Measurements from ENCODE around the gene SLC30A1.

Gene SLC30A1

GRCh38 chr1:211612786-211613107 lies 33.8 kb upstream of the SLC30A1 start:
- H3K9me3 ChIP-seq (ENCODE audit: severe bottlenecking) = no peaks in the 10 kb centered on the region
- ATAC-seq (ENCODE audit: low read depth) = no peak
- no peak for TF ChIP-seq CTCF (IDR thresholded peaks at IDR 0.05; ENCODE audit: poor library complexity, severe bottlenecking)

GRCh38 chr1:211611818-211612217 lies 32.9 kb upstream of the SLC30A1 start:
- DNase-seq (ENCODE audit: low spot score) (no peak), ATAC-seq (ENCODE audit: low read depth) (no peak)
- no peaks in the 10 kb centered on the region for H3K4me1 ChIP-seq (ENCODE audit: insufficient read depth, poor library complexity, severe bottlenecking)
- H3K9me3 ChIP-seq (ENCODE audit: severe bottlenecking) = no peaks in the 10 kb centered on the region
- no peak for TF ChIP-seq CTCF (IDR thresholded peaks at IDR 0.05; ENCODE audit: poor library complexity, severe bottlenecking)
- no peaks in the 10 kb centered on the region for H3K36me3 ChIP-seq (ENCODE audit: low read depth)
- no peak overlapping the region for H3K27ac ChIP-seq (ENCODE audit: poor library complexity, severe bottlenecking)
- H3K4me3 ChIP-seq (ENCODE audit: severe bottlenecking) = no peak overlapping the region
- no peaks in the 10 kb centered on the region for H3K27me3 ChIP-seq (ENCODE audit: insufficient read depth, poor library complexity, severe bottlenecking)

More at GRCh38 chr1:211612786-211613107, 33.8 kb upstream of the SLC30A1 start:
- no peak overlapping the region for H3K4me3 ChIP-seq (ENCODE audit: severe bottlenecking)
- no peak overlapping the region for H3K27ac ChIP-seq (ENCODE audit: poor library complexity, severe bottlenecking)
- DNase-seq (ENCODE audit: low spot score) = no peak
- no peaks in the 10 kb centered on the region for H3K4me1 ChIP-seq (ENCODE audit: insufficient read depth, poor library complexity, severe bottlenecking)
- no peaks in the 10 kb centered on the region for H3K27me3 ChIP-seq (ENCODE audit: insufficient read depth, poor library complexity, severe bottlenecking)
- H3K36me3 ChIP-seq (ENCODE audit: low read depth) = no peaks in the 10 kb centered on the region

GRCh38 chr1:211610779-211611556 lies 32.0 kb upstream of the SLC30A1 start:
- no peak overlapping the region for H3K27ac ChIP-seq (ENCODE audit: poor library complexity, severe bottlenecking)
- TF ChIP-seq CTCF (IDR thresholded peaks at IDR 0.05; ENCODE audit: poor library complexity, severe bottlenecking) = no peak
- no peaks in the 10 kb centered on the region for H3K27me3 ChIP-seq (ENCODE audit: insufficient read depth, poor library complexity, severe bottlenecking)
- no peak overlapping the region for H3K4me3 ChIP-seq (ENCODE audit: severe bottlenecking)
- no peaks in the 10 kb centered on the region for H3K4me1 ChIP-seq (ENCODE audit: insufficient read depth, poor library complexity, severe bottlenecking)
- no peaks in the 10 kb centered on the region for H3K36me3 ChIP-seq (ENCODE audit: low read depth)
- ATAC-seq (ENCODE audit: low read depth) = no peak
- DNase-seq (ENCODE audit: low spot score) = no peak
- no peaks in the 10 kb centered on the region for H3K9me3 ChIP-seq (ENCODE audit: severe bottlenecking)

GRCh38 chr1:211609120-211610024 lies 30.4 kb upstream of the SLC30A1 start:
- Histone ChIP-seq H3K36me3 (ENCODE audit: low read depth) (no peaks in the 10 kb centered on the region), H3K9me3 (ENCODE audit: severe bottlenecking) (no peaks in the 10 kb centered on the region), H3K27me3 (ENCODE audit: insufficient read depth, poor library complexity, severe bottlenecking) (no peaks in the 10 kb centered on the region), H3K4me1 (ENCODE audit: insufficient read depth, poor library complexity, severe bottlenecking) (no peaks in the 10 kb centered on the region), H3K27ac (ENCODE audit: poor library complexity, severe bottlenecking) (no peak overlapping the region), H3K4me3 (ENCODE audit: severe bottlenecking) (no peak overlapping the region)
- no peak for TF ChIP-seq CTCF (IDR thresholded peaks at IDR 0.05; ENCODE audit: poor library complexity, severe bottlenecking)
- no peak for ATAC-seq (ENCODE audit: low read depth)
- no peak for DNase-seq (ENCODE audit: low spot score)
